OCI-LY1 (cell line): ENCODE results near the gene MRPS26.

Source experiments
- H2AFZ ChIP-seq: fragments of 200-600 bp; sonication (generic), shearing (Covaris generic); 2 replicates; pipeline ENCODE4 v1.6.0; 2014; ENCODE audit warnings: antibody characterized with exemption, mild to moderate bottlenecking, low read length
- H3F3A ChIP-seq: fragments of 200-600 bp; sonication (generic), shearing (Covaris generic); 2 replicates; pipeline ENCODE4 v1.6.0; 2014; ENCODE audit warnings: mild to moderate bottlenecking, antibody characterized with exemption, low read length, moderate library complexity; ENCODE audit not compliant: insufficient read depth
- H3K27ac ChIP-seq: fragments of 200-600 bp; sonication (generic); 2 replicates; pipeline ENCODE4 v1.5.1; 2014; ENCODE audit warnings: low read length, mixed run types, mild to moderate bottlenecking, low read depth; ENCODE audit not compliant: poor library complexity, severe bottlenecking
- H3K27me3 ChIP-seq: fragments of 200-600 bp; sonication (generic); 2 replicates; pipeline ENCODE4 v1.6.0; 2014; ENCODE audit warnings: antibody characterized with exemption, mild to moderate bottlenecking, low read length, moderate library complexity; ENCODE audit not compliant: insufficient read depth
- H3K36me3 ChIP-seq: fragments of 200-600 bp; sonication (generic); 2 replicates; pipeline ENCODE4 v1.6.1; 2014; ENCODE audit warnings: mild to moderate bottlenecking, antibody characterized with exemption, low read length, moderate library complexity, mixed read lengths; ENCODE audit not compliant: insufficient read depth
- H3K4me1 ChIP-seq: fragments of 200-600 bp; sonication (generic); 2 replicates; pipeline ENCODE4 v1.5.1; 2014; ENCODE audit warnings: mild to moderate bottlenecking, low read length, moderate library complexity; ENCODE audit not compliant: insufficient read depth, severe bottlenecking
- H3K4me2 ChIP-seq: fragments of 200-600 bp; sonication (generic), shearing (Covaris generic); 2 replicates; pipeline ENCODE4 v1.6.1; 2014; ENCODE audit warnings: low read length
- H3K4me3 ChIP-seq: fragments of 200-600 bp; sonication (generic); 2 replicates; pipeline ENCODE4 v1.5.1; 2014; ENCODE audit warnings: low read length, low read depth, mild to moderate bottlenecking, mixed read lengths; ENCODE audit not compliant: poor library complexity, severe bottlenecking
- H3K79me2 ChIP-seq: fragments of 200-600 bp; shearing (Covaris generic); 2 replicates; pipeline ENCODE4 v1.6.1; 2016; ENCODE audit warnings: mixed run types, low read length, mixed read lengths; ENCODE audit not compliant: insufficient read depth
- H3K9ac ChIP-seq: fragments of 200-600 bp; sonication (generic), shearing (Covaris generic); 2 replicates; pipeline ENCODE4 v1.6.1; 2014; ENCODE audit warnings: mild to moderate bottlenecking, low read length, mixed read lengths
- H3K9me2 ChIP-seq: fragments of 200-600 bp; sonication (generic), shearing (Covaris generic); 2 replicates; pipeline ENCODE4 v1.6.1; 2014; ENCODE audit warnings: low read depth, mild to moderate bottlenecking, low read length, mixed read lengths
- H3K9me3 ChIP-seq: fragments of 200-600 bp; shearing (Covaris generic); 2 replicates; pipeline ENCODE4 v1.6.1; 2014; ENCODE audit warnings: low read length, mixed read lengths
- H4K20me1 ChIP-seq: fragments of 200-600 bp; sonication (generic), shearing (Covaris generic); 2 replicates; pipeline ENCODE4 v1.6.0; 2016; ENCODE audit warnings: mild to moderate bottlenecking, low read length; ENCODE audit not compliant: insufficient read depth
- EZH2 ChIP-seq: fragments of 200-600 bp; sonication (generic), shearing (Covaris generic); IDR thresholded peaks from 2 replicates; pipeline ENCODE4 v1.8.0; 2017; ENCODE audit warnings: borderline replicate concordance, mixed run types, mild to moderate bottlenecking, antibody characterized with exemption, low read length, moderate library complexity, mixed read lengths
- TF ChIP-seq, protein P1 (sequence below): fragments of 200-600 bp; sonication (generic), shearing (Covaris generic); IDR thresholded peaks from 2 replicates; pipeline ENCODE4 v1.5.1; 2017; ENCODE audit warnings: mild to moderate bottlenecking, antibody characterized with exemption, low read length, moderate library complexity, mixed read lengths

MRPS26 gene

DNA sequence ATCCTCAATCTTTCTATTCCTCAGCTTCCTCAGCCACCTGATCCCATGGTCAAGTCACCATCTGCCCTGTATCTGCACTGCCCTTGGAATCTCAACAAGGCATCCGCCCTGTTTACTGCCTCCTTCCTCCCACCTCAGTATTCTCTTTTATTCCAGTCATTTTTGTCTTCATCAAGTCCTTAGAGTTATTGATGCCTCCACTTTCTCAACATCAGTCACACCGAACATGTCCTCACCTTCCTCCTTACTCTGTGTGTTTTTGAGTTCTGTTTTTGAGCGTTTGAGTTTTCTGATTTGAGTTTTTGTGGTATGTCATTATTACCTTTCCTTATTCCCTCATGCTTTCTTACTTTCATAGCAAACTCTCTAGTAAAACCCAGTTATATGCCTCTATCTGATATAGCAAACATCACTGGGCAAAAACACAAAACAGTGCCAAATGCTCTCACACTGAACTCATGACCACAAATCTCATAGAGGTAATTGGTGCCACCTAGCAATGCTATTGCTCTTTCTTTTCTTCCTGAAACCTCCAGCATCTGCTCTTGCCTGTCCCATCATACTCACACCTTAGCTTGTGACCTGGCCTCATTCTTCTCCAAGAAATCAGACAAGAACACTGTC lies 14.2 kb upstream of the MRPS26 start:
- TF ChIP-seq, protein P1, sequence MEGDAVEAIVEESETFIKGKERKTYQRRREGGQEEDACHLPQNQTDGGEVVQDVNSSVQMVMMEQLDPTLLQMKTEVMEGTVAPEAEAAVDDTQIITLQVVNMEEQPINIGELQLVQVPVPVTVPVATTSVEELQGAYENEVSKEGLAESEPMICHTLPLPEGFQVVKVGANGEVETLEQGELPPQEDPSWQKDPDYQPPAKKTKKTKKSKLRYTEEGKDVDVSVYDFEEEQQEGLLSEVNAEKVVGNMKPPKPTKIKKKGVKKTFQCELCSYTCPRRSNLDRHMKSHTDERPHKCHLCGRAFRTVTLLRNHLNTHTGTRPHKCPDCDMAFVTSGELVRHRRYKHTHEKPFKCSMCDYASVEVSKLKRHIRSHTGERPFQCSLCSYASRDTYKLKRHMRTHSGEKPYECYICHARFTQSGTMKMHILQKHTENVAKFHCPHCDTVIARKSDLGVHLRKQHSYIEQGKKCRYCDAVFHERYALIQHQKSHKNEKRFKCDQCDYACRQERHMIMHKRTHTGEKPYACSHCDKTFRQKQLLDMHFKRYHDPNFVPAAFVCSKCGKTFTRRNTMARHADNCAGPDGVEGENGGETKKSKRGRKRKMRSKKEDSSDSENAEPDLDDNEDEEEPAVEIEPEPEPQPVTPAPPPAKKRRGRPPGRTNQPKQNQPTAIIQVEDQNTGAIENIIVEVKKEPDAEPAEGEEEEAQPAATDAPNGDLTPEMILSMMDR: no peak
- TF ChIP-seq EZH2: no peak
- Histone ChIP-seq H3K27me3 (no peaks in the 10 kb centered on the region), H3K9ac (no peak overlapping the region), H3K4me1 (no peaks in the 10 kb centered on the region), H3F3A (no peaks in the 10 kb centered on the region), H2AFZ (no peak overlapping the region), H3K9me2 (no peaks in the 10 kb centered on the region), H3K9me3 (no peaks in the 10 kb centered on the region), H3K79me2 (no peaks in the 10 kb centered on the region), H3K36me3 (peaks cover 78% of the 10 kb centered on the region), H3K4me3 (no peak overlapping the region), H4K20me1 (no peaks in the 10 kb centered on the region), H3K27ac (no peak overlapping the region), H3K4me2 (no peak overlapping the region)

DNA sequence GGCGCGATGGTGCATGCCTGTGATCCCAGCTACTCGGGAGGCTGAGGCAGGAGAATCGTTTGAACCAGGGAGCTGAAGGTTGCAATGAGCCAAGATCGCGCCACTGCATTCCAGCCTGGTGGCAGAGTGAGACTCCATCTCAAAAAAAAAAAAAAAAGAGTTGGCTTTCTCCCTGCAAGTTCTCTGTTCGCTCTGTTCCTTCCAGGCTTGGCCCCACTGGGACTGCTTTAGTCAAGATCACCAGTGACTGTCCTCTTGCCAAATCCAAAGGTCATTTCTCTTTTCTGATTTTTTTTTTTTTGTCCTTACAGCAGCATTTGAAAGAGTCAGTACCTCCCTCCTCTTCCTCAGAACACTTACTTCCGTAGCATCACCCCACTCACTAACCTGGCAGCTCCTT lies 13.2 kb upstream of the MRPS26 start:
- H3K9ac ChIP-seq: no peak overlapping the region
- no peaks in the 10 kb centered on the region for H3F3A ChIP-seq
- no peaks in the 10 kb centered on the region for H3K9me3 ChIP-seq
- no peaks in the 10 kb centered on the region for H3K27me3 ChIP-seq
- H4K20me1 ChIP-seq: no peaks in the 10 kb centered on the region
- TF ChIP-seq, protein P1: no peak
- TF ChIP-seq EZH2: no peak
- peaks cover 78% of the 10 kb centered on the region for H3K36me3 ChIP-seq
- no peak overlapping the region for H2AFZ ChIP-seq
- no peaks in the 10 kb centered on the region for H3K79me2 ChIP-seq
- no peak overlapping the region for H3K4me3 ChIP-seq
- H3K4me2 ChIP-seq: no peak overlapping the region
- no peaks in the 10 kb centered on the region for H3K9me2 ChIP-seq
- no peaks in the 10 kb centered on the region for H3K4me1 ChIP-seq
- H3K27ac ChIP-seq: no peak overlapping the region

DNA sequence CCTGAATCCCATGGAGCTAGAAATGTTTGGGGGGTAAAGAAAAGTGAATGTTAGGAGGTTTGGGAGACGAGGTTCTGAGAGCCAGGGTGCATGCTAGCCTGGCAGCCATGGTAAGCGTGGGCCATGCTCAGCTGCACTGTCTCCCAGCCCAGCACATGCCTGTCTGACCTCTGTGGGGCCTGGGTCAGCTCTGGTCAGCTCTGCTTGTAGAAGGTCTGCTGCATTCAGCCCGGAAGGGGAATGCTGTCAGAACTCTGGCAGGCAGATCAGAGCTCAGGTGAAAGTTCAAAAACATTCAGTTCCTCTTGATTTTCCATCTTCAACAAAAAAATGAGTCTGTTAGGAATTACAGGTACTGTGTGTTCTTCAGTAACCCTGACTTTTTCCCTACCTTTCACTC lies 8.2 kb upstream of the MRPS26 start:
- Histone ChIP-seq H3K27me3 (no peaks in the 10 kb centered on the region), H3K9me3 (no peaks in the 10 kb centered on the region), H3K4me1 (no peaks in the 10 kb centered on the region), H3K4me3 (no peak overlapping the region), H3K79me2 (no peaks in the 10 kb centered on the region), H4K20me1 (no peaks in the 10 kb centered on the region), H3K9me2 (no peaks in the 10 kb centered on the region), H3F3A (no peaks in the 10 kb centered on the region), H2AFZ (no peak overlapping the region), H3K9ac (no peak overlapping the region), H3K36me3 (peaks cover 68% of the 10 kb centered on the region), H3K4me2 (no peak overlapping the region), H3K27ac (no peak overlapping the region)
- TF ChIP-seq EZH2: no peak
- TF ChIP-seq, protein P1: no peak
